ENCODE results near the gene PRELID3B.

Gene PRELID3B

GRCh38 chr20:58992911-58993310 is 49.7 kb downstream of the PRELID3B start:
- no peak overlapping the region for H3K27ac ChIP-seq (replicated peaks)
- DNase-seq (ENCODE audit: low read depth in 1 of 2, low spot score in 1 of 2): no peak
- no peak overlapping the region for H3K4me3 ChIP-seq (replicated peaks; ENCODE audit: insufficient read depth, low read length)
- H3K27me3 ChIP-seq (ENCODE audit: insufficient read depth, poor library complexity, severe bottlenecking): no peaks in the 10 kb centered on the region
- TF ChIP-seq GABPA (IDR thresholded peaks at IDR 0.05; ENCODE audit: low read depth) (no peak), CTCF (IDR thresholded peaks at IDR 0.05; ENCODE audit: insufficient read depth, low read length) (no peak), REST (IDR thresholded peaks at IDR 0.05; ENCODE audit: insufficient replicate concordance, low read depth) (no peak), SPI1 (IDR thresholded peaks at IDR 0.05; ENCODE audit: borderline replicate concordance, low read depth) (no peak), POLR2AphosphoS5 (IDR thresholded peaks at IDR 0.05; ENCODE audit: low read depth) (no peak)

GRCh38 chr20:58991715-58992114 is 50.9 kb downstream of the PRELID3B start:
- DNase-seq (ENCODE audit: low read depth in 1 of 2, low spot score in 1 of 2): no peak
- H3K4me3 ChIP-seq (replicated peaks; ENCODE audit: insufficient read depth, low read length): no peak overlapping the region
- TF ChIP-seq POLR2AphosphoS5 (IDR thresholded peaks at IDR 0.05; ENCODE audit: low read depth) (no peak), REST (IDR thresholded peaks at IDR 0.05; ENCODE audit: insufficient replicate concordance, low read depth) (no peak), GABPA (IDR thresholded peaks at IDR 0.05; ENCODE audit: low read depth) (no peak), CTCF (IDR thresholded peaks at IDR 0.05; ENCODE audit: insufficient read depth, low read length) (no peak), SPI1 (IDR thresholded peaks at IDR 0.05; ENCODE audit: borderline replicate concordance, low read depth) (no peak)
- no peak overlapping the region for H3K27ac ChIP-seq (replicated peaks)
- H3K27me3 ChIP-seq (ENCODE audit: insufficient read depth, poor library complexity, severe bottlenecking): no peaks in the 10 kb centered on the region

GRCh38 chr20:58990651-58991445 is 51.7 kb downstream of the PRELID3B start:
- no peaks in the 10 kb centered on the region for H3K27me3 ChIP-seq (ENCODE audit: insufficient read depth, poor library complexity, severe bottlenecking)
- no peak for DNase-seq (ENCODE audit: low read depth in 1 of 2, low spot score in 1 of 2)
- no peak overlapping the region for H3K27ac ChIP-seq (replicated peaks)
- H3K4me3 ChIP-seq (replicated peaks; ENCODE audit: insufficient read depth, low read length): no peak overlapping the region
- TF ChIP-seq CTCF (IDR thresholded peaks at IDR 0.05; ENCODE audit: insufficient read depth, low read length): no peak

- no peak for DNase-seq (ENCODE audit: low read depth in 1 of 2, low spot score in 1 of 2)
- no peaks in the 10 kb centered on the region for H3K27me3 ChIP-seq (ENCODE audit: insufficient read depth, poor library complexity, severe bottlenecking)
- H3K4me3 ChIP-seq (replicated peaks; ENCODE audit: insufficient read depth, low read length): no peak overlapping the region
- no peak overlapping the region for H3K27ac ChIP-seq (replicated peaks)
- TF ChIP-seq REST (IDR thresholded peaks at IDR 0.05; ENCODE audit: insufficient replicate concordance, low read depth) (no peak), POLR2AphosphoS5 (IDR thresholded peaks at IDR 0.05; ENCODE audit: low read depth) (no peak), CTCF (IDR thresholded peaks at IDR 0.05; ENCODE audit: insufficient read depth, low read length) (no peak), SPI1 (IDR thresholded peaks at IDR 0.05; ENCODE audit: borderline replicate concordance, low read depth) (no peak), GABPA (IDR thresholded peaks at IDR 0.05; ENCODE audit: low read depth) (no peak)
Observed at GRCh38 chr20:58989196-58989595, 53.4 kb downstream of the PRELID3B start.

All from HL-60 (cell line).